ENCODE measurements around the gene FHL1.

FHL1 gene

DNA sequence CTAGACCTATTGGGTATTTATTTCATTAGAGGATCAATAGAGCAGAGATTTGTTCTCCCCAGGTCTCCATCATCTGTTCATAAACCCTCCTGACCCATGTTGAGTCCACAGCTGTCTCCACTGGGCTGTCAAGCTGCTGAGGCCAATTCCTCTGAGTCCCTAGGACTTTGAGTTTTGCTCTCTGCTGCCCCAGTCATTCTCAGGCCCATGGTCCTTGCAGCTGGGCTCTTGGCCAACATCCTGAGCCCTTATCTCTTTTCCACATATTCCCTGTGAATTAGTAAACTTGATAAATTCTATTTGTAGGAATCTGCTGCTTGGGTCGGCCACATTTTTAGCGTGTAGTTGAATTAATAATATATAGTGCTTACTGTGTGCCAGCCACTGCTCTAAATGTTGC is 41.9 kb downstream of the FHL1 start:
- no peak for DNase-seq (ENCODE audit: low spot score)

DNA sequence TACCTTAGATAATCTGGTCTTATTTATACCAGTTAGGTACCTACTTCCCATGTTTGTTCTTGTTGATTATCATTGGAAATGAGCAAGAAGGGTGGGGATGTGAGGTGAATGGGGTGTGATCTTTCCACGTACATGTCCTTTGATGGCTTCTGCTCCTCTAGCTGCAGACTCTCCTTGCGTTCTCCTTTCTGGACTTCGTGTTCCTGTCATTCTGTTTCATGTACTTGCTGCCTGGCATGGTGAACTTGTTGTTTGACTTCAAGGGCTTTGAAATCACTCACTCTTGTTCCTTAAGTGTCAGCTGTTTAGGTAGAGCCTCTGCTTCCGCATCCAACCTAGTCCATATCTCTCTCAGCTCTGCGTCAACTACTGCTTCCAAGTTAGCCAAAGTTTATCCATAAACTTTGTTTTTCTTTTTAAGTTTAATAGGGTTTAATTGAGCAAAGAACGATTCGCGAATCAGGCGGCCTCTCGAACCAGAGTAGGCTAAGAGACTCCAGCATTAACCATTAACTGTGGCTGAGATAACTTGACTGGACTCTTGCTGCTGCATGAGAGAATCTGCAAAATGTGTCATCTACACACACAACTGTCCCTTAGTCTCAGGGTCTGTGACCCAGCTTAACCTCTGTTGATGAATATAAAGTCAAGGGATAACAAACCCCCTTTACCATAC is 42.8 kb downstream of the FHL1 start:
- DNase-seq (ENCODE audit: low spot score) = no peak

DNA sequence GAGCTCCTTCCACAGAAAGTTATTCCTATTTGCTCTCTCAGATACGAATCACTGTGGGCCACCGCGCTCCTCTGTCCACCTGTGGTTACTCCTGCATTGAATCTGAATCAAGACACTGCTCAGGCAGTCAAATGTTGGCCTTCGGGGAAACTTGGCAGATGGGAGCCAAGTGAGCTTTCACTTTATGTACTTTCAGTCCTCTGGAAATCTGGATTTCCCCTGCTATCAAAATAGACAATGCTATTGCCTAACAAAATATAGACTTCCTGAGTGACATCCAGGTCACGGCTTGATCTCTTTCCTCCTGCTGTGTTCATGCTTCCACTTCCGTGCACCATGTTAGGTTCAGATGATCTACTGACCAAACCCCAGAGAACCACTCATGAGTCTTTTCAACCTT is 43.8 kb downstream of the FHL1 start:
- no peak for DNase-seq (ENCODE audit: low spot score)

DNA sequence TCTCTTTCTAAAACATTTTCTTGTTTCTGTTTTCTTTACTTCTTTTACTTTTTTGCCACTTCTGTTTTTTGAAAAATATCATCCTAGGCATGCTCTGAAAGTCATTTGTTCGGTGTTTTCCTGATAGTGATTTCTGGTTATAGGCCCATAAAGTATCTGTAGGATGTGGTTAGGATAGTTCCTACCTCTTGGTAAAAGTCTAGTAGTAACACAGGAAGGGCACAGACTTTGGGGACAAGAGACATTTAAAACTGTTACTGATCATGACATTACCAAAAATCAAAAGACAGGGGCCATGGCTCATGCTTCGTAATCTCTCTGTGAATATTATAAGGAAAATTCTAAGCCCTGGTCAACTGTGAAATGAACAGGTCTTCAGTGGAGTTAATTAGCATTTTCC is 44.8 kb downstream of the FHL1 start:
- no peak for DNase-seq (ENCODE audit: low spot score)

DNA sequence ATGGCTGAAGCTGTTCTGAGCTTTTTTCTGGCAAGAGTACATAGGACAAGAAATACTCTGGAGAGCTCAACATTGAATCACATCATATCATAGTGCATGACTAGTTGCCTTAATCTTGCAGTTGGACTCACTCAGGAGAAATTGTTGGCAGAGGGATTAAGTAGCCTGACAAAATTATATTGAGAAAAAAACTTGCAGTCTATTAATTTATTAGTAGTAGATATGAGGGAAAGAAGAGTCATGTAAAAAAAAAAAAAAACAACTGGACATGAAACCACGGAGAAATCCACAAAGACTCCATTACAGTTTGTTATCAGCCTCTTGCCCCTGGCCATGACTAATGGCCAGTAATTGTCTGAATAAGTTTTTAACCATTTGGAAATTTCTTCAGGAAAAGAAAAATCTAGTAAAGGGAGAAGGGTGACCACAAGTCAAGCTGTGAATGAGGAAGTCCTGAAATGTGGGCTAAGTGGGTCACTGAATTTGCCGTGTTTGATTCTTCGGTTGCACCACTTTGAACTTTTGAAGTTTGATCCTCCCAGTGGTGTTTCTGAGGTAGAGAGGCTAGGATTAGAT is 45.6 kb downstream of the FHL1 start:
- peak; percentile 64 for DNase-seq (ENCODE audit: low spot score)

DNA sequence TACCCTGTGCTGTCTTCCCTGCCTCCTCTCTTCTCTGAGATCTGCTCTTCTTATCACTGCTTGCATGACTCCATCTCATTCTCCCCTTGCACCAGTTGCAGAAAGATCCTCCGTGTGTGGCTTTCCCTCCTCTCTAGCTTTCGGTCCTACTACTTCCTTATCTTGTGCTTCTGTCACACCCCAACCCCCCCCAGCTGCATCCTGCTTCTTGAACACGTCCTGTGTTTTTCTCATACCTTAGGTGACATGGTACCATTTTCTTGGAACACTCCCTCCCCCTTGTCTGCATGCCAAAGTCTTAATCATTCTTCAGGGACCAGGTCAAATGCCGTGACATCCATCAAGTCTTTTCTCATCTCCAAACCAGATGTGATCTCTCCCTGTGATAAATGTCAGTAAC is 46.4 kb downstream of the FHL1 start:
- peak; percentile 70 for DNase-seq (ENCODE audit: low spot score)

DNA sequence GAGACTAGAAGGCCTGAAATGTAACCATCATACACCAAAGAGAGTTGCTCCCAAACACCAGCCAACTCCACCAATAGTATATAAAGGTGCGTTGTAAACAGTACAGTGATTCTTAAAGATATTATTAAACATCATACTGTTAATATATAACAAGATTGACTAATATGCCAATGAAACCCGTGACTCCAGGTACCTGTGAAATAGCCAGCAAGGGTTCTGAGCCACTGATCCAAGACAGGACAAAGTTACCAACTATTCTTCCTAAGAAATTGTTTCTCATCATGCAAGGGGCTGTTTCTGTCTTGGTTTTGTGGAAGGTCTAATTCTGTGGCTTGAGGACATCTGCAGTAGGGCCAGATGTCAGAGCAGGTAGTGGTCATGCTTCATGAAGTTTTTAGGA is 47.2 kb downstream of the FHL1 start:
- DNase-seq (ENCODE audit: low spot score) = peak; percentile 73

DNA sequence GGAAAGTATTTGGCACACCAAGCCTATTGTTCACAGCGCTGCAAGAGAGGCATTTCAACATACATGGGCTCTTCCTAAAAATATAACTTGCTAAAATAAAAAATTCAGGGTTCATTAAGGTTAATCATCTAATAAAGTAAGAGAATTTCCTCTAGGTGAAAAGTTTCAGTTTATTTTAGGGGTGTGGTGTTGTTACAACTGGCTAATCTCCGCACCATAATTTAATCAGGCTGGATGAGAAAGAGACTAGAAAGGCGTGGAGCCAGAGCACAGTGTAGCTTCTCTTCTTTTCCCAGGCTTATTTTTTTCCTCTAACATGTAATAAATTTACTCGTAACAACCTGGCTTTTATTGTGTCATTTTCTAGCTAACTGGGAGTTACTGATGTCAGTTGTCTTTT is 47.9 kb downstream of the FHL1 start:
- no peak for DNase-seq (ENCODE audit: low spot score)

DNA sequence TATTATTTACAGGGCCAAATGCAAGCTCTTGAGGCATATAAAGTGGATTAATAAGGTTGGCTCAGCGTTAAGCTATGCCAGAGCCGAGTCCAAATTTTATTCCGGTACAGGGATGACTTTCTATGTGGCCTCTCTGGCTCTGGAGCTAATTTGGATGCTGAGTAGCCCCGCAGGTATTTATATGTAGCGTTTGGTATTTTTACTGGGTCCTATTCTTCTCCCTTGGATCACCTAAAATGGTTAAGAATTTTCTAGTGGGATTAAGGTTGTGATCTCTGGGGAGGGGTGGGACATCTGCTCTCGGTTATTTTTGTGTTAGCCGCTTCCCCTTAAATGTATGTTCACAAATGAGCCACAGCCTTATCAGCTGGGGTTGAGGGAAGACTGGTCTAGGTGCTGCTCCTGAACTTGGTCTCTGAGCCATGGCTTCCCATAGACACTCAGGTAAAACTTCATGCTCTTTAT is 49.4 kb downstream of the FHL1 start:
- DNase-seq (ENCODE audit: low spot score) = no peak

DNA sequence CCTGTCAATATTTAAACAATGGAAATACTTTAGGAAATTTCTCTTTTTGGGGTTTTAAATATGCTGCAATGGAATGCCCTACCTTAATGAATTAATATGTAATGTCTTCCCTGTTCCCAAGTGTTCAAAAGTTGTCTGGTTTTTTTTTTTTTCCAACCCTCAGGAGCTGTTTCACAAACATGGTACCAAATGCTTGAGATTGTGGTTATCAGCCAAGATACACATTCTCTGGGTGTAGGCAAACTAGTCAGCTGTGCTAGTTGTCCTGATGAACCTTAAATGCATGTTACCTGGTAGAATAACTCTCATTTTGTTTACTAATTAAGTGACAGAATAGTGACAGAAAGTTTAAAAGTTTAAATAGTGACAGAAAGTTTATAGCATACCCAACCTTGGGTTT is 50.7 kb downstream of the FHL1 start:
- DNase-seq (ENCODE audit: low spot score) = no peak

DNA sequence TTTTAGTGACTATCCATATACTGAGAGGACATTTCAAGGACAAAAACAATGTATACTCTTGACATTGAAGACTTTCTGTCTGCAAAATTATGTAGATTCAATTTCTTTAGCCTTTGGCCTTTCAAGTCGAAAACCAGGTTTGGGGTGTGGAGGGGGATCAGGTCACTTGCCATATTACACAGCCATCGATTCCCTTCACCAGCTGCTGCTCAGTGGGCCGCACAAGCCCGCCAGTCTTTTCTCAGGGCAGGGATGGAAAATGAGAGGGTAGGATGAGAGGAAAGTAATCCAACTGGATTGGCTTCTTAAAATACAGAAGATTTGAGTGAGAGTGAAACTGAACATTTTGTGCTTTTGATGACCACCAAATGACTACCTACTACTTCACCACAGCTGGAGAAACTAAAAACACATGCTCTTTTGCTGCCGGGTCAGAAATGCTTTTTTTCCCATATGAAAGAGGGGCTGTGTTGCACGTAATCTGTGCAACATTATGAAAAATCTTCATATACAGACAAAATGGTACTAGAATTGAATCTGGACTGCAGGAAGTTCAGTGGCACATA is 51.4 kb downstream of the FHL1 start:
- DNase-seq (ENCODE audit: low spot score) = no peak

DNA sequence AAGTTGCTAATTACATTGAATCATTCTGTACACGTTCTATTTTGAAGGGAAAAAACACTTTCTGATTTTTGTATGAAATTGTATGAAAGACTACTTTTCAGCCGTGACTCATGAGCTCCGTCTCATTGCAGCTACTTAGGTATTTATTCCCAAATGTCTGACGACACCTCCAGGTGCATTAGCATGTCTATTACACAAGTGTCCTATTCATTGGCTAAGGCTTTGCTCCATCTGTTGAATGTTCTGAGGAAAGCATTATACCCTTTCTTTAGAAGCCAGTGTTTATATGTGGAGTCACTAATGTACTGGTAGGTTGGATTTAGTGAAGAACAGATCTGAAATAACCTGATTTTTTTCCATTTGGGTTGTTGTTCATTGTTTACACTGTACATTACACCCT is 52.0 kb downstream of the FHL1 start:
- no peak for DNase-seq (ENCODE audit: low spot score)

DNA sequence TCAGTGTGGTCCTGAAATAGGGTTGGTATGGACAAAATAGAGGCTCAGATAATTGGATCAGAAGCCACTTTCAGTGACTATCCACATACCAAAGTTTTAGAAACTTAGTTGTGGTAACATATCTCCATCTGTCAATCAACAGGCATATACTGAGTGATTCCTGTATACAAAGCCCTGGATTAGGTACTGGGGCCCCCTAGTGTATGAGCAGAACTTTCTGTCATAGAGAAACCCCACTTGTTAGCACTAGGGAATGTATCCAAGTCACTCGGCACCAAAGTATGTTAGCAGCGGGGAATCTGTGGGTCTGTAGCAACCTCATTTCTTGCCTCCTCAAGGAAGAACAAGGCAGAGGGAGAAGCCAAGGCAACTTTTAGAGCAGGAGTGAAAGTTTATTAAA is 53.1 kb downstream of the FHL1 start:
- peak; percentile 33 for DNase-seq (ENCODE audit: low spot score)

DNA sequence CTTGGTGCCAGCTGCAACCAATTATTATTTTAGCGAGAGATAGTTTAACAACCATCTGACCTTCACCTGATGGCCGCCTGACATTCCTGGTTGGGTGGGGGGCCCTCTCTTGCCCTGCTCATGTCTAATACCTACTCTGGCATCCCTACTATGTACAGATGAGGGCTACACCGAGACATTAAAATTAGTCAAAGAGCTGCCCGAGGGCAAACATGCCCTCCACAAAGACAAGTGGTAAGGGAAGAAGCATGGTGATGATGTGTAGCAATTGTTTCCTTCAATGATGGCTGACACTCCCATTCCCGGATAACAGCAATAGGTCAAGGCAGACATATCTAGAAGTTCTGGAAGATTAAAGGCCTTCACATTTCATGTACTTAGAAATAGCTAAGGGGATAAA is 54.3 kb downstream of the FHL1 start:
- DNase-seq (ENCODE audit: low spot score) = no peak

DNA sequence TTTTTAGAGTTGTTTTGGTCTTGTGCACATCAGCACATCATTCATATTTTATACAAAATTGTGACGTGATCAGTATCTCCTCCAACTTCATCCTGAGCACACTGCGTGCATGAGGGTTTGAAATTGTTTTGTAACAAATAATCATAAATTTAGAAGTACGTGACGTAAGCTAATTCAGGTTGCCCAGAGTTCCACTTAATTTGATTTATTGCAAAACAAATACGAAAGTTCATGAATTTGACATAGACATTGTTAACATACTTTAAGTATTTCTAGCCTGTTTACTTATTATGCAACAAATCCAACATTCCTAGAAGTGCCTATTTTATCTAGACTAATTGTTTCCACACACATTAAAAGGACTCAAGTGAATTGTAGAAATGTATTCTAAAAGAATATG is 55.6 kb downstream of the FHL1 start:
- DNase-seq (ENCODE audit: low spot score) = no peak

DNA sequence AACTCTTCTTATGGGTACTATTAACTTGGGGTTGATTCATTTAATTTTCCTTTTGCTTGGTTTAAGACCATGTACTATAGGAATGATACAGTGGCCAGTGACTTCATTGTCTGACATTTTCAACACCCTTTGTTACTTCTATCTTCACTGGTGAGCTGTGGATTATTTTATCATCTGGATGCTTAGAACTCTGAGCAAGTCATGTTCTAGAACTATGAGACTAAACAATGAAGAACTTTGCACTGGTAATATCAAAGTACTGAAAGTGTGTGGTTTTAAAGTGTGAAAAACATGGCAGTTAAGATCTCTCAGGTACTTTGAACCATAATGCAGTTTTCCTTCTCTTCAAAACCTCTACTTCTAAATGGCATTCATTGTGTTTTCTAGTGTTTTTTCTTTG is 56.1 kb downstream of the FHL1 start:
- DNase-seq (ENCODE audit: low spot score) = no peak

DNA sequence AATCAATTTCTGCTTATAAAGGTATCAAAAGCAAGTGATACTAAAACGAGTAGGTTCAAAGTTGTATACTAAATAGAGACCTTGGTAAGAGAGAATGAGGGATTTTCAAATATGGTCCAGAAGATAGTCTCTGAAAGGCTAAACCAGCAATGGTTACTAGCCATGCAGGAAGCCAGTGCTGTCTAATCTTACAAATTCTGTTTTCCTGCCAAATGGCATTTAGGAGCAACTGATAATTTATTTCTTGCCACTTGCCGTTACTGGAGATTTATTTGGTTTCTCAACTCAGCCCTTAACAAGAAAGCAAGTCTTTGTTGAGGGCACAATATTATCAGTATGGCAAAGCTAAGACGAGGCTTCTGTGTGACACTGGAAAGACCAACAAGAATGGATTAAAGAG is 56.6 kb downstream of the FHL1 start:
- DNase-seq (ENCODE audit: low spot score) = no peak

DNA sequence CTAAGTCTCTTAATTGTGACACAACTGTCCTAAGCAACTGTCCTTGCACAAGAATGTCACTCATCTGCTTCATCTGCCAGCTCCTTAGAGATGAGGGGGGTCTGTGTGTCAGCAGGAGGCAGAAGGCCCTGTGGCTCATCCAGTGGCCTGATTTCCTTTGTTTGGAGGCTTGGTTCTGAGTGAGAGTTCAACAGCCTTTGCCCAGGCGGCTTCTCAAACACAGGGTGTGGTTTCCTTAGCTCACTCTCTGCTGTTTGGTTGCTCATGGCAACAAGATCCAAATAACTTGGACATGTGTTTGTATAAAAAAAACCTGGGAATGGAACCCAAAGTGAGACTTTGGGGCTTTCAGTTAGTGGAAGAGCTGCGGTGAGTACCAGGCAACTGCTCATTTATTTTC is 57.2 kb downstream of the FHL1 start:
- DNase-seq (ENCODE audit: low spot score) = peak; percentile 48

DNA sequence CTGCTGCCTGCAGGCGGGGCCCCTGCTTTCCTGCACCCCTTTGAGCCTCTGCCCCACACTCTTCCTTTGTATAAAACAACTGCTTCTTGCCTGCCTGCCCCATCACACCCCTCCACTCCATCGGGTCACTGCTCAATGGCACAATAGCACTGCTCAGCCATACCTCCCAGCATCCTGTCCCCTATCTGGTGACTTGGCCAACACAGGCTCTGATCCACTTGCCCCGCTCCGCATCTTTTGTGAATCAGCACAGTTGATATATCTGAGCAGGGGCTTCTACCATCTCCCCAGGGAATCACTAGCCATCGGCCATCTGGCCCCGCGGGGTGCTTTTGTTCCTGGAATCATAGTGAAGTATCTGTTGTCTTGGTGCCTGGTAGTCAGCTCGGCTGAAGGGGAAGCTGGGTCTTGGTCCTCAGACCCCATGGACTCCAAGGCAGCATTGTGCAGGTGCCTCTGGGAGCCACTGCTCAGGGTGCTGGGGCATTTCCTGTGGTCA is 58.6 kb downstream of the FHL1 start:
- DNase-seq (ENCODE audit: low spot score) = no peak

DNA sequence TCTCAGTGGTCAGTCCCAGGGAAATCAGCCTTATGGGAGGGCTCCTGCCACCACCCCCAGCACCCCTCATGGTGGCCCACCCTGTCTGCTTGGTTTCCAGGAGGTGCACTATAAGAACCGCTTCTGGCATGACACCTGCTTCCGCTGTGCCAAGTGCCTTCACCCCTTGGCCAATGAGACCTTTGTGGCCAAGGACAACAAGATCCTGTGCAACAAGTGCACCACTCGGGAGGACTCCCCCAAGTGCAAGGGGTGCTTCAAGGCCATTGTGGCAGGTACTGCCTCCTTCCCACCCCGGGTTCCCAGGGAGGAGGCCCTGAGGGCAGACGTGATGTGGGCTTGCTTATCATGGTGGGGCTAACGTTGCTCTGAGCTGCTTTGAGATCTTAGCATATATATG is 59.6 kb downstream of the FHL1 start:
- no peak for DNase-seq (ENCODE audit: low spot score)

DNA sequence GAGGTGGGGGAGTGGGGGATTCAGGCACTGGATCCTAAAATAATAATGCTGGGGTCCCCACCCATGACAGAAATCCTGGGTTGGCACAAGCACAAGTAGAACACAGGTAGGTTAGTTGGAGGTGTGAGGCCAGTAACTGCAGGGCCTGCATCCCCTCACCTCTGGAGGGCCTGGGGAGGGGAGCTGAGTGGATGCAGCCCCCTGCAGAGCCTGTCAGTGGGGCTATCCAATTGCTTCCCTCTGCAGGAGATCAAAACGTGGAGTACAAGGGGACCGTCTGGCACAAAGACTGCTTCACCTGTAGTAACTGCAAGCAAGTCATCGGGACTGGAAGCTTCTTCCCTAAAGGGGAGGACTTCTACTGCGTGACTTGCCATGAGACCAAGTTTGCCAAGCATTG is 60.2 kb downstream of the FHL1 start:
- no peak for DNase-seq (ENCODE audit: low spot score)

DNA sequence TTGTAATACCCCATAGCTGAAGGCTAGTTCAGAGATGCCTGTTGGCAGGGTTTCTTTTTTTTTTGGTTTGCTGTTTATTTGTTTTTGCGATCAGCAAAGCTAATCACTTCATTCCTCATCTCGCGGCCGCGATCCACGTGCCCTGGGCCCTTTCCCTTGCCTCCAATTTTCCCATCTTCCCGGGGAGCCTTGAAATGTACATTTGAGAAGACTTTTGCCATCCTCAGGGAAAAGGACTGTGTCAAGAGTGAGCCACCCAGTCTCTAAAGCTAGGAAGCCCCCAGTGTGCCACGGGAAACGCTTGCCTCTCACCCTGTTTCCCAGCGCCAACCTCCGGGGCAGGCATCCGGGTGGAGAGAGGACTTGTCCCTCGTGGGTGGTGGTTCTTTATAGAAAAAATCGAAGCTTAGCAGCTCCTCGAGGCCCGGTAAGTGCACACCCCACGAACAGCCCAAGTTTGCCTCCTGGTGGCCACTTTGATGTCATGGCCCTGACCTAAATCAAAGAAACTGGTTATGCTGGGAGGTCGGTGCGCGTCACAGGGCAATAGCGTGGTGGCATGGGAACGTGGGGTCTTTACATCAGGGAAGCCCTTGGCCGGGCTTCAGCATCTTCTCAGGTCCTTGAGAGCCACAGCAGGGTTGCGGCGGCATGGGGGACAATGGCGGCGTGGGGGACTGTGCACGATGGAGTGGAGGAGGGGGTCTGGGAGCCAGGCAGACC is 61.8 kb downstream of the FHL1 start:
- peak; percentile 43 for DNase-seq (ENCODE audit: low spot score)

DNA sequence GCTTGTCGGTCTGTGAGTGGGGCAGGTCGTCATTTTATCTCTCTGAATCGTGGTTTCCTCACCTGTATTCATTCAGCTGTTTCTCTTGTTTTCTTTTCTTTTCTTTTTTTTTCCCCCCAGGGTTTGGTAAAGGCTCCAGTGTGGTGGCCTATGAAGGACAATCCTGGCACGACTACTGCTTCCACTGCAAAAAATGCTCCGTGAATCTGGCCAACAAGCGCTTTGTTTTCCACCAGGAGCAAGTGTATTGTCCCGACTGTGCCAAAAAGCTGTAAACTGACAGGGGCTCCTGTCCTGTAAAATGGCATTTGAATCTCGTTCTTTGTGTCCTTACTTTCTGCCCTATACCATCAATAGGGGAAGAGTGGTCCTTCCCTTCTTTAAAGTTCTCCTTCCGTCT is 62.4 kb downstream of the FHL1 start:
- no peak for DNase-seq (ENCODE audit: low spot score)

All from kidney tubule cell (primary cell).